Measurements from ENCODE around the gene MRPL48.
A peak's percentile ranks its signal among the peaks of the same experiment; 100 is the strongest.
"Not testable (repeated sequence)": the region's sequence is repeated elsewhere in the genome, so short reads cannot be mapped to it uniquely, and the experiment has no call there.

Gene MRPL48

GRCh38 chr11:73781303-73781702, 6.4 kb upstream of the MRPL48 start:
- no peak for DNase-seq

- no peak for DNase-seq
Measured at GRCh38 chr11:73783483-73784020, 4.1 kb upstream of the MRPL48 start.

DNA sequence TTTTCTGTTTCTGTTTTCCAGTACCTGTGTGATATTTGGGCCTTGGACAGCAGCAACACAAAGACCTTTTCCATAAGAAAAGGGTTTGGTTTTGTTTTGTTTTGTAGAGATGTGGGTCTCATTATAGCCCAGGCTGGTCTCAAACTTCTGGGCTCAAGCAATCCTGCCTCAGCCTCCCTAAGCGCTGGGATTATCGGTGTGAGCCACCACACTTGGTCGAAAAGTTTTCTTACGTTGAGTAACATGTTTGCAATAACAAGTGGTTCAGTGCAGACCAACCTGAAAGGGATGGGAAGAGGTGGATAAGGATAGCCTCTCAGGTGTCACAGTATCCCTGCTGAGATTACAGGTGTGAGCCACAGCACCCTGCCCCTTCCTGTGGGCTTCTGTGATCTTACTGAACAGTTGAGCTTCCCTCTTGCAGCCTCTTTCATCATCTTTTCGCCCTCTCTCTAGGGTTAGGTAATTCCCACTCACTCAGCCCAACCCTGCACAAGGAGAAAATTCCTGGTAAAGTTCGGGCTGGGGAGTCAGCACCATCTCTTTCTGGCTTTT, 3.5 kb upstream of the MRPL48 start:
- peak in 1 of 2 experiments; percentile 83 for DNase-seq

- DNase-seq = no peak
Measured at GRCh38 chr11:73784734-73785133, 2.9 kb upstream of the MRPL48 start.

DNA sequence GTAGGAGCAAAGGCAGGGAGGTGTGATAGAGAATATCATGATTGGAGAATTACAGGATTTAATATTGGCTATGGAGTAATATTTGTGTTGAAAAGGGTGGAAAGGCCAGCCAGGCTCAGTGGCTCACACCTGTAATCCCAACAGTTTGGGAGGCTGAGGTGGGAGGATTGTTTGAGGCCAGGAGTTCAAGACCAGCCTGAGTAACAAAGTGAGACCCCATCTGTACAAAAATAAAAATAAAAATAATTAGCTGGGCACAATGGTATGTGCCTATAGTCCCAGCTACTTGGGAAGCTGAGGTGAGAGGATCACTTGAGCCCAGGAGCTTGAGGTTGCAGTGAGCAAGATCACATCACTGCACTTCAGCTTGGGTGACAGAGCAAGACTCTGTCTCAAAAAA, 2.2 kb upstream of the MRPL48 start:
- DNase-seq = not testable (repeated sequence)

GRCh38 chr11:73787051-73787642, 527 bp upstream of the MRPL48 start:
- DNase-seq = no peak

DNA sequence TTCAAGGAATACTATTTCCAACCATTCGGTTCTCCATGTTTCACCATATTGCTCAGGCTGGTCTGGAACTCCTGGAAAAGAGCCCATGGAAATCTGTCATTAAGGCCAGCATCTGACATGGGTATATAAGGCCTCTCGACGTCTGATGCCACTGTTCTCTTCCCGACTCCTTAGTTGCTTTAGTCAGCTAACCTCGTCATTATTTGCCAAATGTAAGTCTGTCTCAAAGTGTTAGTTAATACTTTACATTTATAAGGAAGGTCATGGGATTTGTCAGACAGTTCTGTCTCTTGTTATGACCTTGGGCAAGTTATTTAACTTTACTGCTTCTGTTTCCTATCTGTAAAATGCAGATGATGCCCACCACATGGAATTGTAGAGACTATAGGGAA, 1.6 kb downstream of the MRPL48 start:
- DNase-seq = no peak

DNA sequence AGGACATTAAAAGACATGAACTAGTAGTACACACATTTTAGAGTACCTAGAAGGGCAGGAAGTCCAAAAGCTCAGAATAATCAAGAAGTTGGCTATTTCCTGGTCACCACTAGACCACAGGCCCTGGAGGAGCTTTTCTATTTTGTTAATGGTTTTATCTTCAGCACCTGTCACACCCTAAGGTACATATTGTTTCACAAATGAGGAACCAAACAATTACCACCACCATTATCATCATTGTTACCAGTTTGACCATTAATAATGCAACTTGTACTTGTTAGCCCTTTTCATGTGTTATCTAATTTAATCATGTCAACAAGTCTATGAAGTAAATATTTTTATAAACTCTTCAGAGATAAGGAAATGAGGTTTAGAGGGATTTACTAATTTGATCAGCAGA, 4.9 kb downstream of the MRPL48 start:
- DNase-seq = no peak

DNA sequence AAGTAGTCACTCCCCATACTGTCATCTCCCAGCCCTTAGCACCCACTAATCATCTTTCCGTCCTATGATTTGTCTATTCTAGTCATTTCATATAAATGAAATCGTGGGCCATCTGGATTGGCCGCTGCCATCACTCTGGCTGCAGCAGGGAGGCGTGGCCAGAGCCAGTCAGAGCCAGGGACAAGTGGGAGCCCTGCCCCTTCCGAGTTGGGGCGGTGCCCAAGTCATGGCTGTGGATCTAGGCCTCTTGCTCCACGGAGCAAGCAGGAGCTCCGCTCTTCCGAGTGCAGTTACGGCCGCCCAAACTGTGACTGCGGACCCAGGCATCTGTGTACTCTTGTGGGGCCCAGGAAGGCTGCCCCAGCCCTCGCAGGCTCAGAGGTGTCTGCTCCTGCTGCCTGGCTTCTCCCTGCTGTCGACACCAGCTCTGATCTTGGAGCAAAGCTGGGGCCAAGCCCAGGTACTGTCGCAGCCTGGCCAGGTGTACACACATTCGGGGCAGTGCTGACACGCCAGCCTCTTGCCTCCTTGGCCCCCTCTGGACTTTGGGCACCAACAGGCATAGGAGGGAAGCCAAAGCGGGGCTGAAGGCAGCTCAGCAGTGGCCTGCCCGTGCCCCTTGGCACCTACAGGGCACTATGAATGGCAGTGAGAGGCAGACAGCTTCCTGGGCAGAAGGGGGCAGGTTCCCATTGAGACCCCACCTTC, 8.4 kb downstream of the MRPL48 start:
- no peak for DNase-seq

GRCh38 chr11:73797457-73797856, 9.8 kb downstream of the MRPL48 start:
- DNase-seq = no peak

DNA sequence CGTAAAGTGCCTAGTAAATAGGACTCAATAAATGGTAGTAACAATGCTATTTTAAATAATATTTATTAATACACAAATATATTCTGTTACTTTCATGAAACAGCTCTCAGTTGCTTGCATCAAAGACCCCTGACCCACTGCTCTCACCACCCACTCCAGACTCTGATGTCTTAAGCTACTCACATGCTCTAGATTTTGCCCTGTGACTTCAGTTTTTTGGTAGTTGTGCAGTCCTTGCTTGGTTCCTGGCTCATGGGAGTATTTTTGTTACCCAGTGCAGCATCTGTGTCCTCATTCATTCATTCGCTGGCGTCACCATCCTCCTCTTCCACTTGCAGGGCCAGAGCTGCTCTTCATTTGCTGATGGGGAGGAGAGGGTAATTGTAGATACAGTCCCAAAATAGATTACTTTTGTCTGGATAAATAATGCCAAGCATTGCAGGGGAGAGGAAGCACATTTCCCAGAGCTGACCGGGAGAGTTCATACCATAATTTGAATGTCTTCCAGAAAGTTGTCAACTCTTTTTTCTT, 12.7 kb downstream of the MRPL48 start:
- no peak for DNase-seq

GRCh38 chr11:73801136-73801535, 13.5 kb downstream of the MRPL48 start:
- DNase-seq = no peak

- no peak for DNase-seq
Measured at GRCh38 chr11:73804712-73805111, 17.0 kb downstream of the MRPL48 start.

DNA sequence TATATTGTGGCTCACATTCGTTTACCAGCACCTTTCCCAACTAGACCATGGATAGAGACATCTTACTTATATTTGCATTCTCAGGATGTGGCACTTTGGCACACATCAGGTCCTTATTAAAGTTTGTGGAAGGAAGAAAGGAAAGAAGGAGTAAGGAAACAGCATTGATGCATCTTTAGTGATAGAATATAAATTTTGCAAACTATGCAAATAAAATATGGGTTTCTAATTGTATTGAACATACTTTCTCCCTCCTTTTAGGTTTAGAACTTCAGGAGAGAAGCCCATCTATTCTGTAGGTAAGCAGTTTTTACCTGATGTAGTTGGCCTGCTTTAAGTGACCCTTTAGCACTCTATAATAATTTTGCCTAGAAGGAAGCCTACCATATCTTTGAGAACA, 20.4 kb downstream of the MRPL48 start:
- DNase-seq = no peak

- no peak for DNase-seq
Measured at GRCh38 chr11:73810637-73811036, 23.0 kb downstream of the MRPL48 start.

GRCh38 chr11:73812234-73812633, 24.6 kb downstream of the MRPL48 start:
- DNase-seq = no peak

DNA sequence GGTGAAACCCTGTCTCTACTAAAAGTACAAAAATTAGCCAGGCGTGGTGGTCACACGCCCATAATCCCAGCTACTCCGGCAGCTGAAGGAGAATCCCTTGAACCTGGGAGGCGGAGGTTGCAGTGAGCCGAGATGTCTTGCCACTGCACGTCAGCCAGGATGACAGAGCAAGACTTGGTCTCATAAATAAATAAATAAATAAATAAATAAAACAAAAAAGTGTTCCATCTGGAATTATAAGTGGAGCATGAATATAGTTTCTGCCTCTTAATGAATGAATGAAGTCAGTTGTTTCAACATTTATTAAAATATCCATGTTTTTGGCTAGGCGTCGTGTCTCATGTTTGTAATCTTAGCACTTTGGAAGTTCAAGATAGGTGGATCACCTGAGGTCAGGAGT, 27.1 kb downstream of the MRPL48 start:
- DNase-seq = no peak

GRCh38 chr11:73818846-73819245, 31.2 kb downstream of the MRPL48 start:
- no peak for DNase-seq

GRCh38 chr11:73830261-73830660, 42.6 kb downstream of the MRPL48 start:
- no peak for DNase-seq

DNA sequence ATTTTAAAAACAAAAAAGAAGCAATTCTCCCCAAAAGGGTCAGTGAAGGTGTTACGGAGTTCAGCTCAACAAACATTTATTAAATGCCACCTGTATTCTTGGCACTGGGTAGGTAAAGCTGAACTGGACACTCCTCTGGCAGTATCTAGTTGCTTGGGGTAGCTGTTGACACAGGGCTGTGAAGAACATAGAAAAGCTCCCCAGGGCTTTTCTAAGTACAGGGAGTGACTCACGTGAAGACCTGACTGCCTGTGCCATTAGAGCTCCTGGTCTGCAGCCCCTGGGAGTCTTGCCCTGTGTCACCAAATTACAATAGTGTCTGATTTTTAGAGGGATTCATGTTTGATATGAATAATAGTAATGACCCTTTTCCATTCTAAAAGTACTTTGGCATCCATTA, 45.4 kb downstream of the MRPL48 start:
- DNase-seq = no peak

- no peak for DNase-seq
Measured at GRCh38 chr11:73838443-73839122, 50.9 kb downstream of the MRPL48 start.

DNA sequence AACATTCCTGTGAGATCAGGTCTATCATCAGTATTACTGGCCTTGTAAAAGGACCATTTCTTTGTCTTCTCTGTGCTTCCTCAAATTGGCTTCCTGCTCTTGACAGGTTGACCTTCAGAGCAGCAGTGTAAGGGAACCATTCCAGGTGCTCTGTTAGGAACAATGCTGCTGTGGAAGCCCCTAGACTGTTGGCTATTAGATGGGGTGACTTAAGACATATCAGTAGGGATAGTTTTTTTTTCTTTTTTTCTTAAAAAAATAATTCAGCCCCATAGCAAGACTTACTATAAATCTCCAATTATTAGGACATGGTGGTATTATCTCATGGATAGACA, 51.4 kb downstream of the MRPL48 start:
- DNase-seq = no peak

DNA sequence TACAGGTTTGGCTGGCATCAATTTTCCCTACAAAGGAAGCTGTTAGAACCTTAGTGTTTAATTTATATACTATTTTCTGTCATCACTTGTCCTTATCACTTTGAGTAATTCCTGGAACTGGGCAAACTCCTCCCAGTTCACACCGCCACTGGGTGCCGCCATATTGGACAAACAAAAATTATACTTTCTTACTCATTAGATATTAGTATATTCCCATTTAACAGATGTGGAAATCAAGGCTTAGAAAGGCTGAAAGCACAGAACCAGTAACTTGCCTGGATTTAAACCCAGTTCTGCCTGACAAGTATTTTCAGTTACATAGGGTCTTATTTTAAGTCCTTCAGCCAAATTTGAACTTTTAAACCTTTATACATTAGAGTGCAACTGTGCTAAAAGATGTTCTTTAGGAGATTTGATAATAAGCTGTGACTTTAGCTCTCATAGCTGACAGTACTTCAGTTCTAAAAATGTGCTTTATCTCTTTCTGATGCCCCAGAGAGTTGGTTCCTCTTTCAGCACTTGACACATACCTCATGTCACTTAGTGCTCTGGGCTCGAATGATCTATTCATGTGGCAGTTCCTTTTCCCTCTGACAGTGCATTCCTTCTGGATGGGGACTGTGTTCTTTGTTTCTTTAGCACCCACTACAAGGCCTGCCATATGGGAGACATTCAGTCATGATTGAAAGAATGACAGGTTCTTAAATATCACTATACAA, 63.5 kb downstream of the MRPL48 start:
- no peak for DNase-seq

All from NCI-H1930 (cell line).